ENCODE measurements around the gene RESP18. TPM values are rescaled to one million over a fixed set of nuclear protein-coding genes. Genes with fewer than 3 reads are reported as not detected.

Gene RESP18
- total and polyA plus RNA-seq, 2 donors (not counting 1 experiment from before 2014, with no cell fraction given), result not detected

DNA sequence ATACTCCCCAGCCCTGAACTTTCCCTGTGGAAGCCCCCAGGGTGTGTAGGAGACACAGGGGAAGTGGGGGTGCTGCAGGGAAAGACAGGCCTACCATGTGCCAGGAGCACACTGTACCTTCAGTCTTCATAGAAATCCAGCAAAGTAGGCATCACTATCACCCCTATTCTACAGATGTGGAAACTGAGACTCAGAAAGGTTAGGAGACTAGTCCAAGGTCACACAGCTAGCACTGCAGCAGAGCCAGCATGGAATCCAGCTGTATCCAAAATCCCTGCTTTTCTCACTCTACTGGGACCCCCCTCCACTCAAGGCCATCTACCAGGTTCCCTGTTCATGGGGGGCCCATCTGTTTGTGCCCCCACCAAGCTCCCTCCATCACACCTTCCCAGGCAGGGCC, 48.4 kb upstream of the RESP18 start:
- no peak for TF ChIP-seq EZH2 (IDR thresholded peaks at IDR 0.05; ENCODE audit: borderline replicate concordance, insufficient read depth, low read depth, low read length, poor library complexity, severe bottlenecking)
- Mint-ChIP-seq H3K4me3 (no peak overlapping the region), H3K9me3 (ENCODE audit: insufficient read depth) (no peaks in the 10 kb centered on the region), H3K27ac (no peak overlapping the region), H3K4me1 (no peaks in the 10 kb centered on the region), H3K27me3 (no peaks in the 10 kb centered on the region)
- Histone ChIP-seq H3K79me2 (ENCODE audit: control insufficient read depth, insufficient read depth, low read length) (peaks cover 8% of the 10 kb centered on the region), H3K27me3 (replicated peaks in 1 of 4; ENCODE audit: control extremely low read depth in 1 of 4, control insufficient read depth in 3 of 4, insufficient read depth in 4 of 4, low read length in 3 of 4) (no peaks in the 10 kb centered on the region), H3K9ac (ENCODE audit: low read length) (no peak overlapping the region), H3K4me2 (replicated peaks; ENCODE audit: low read depth, low read length, poor library complexity, severe bottlenecking) (no peak overlapping the region), H3K27ac (ENCODE audit: low read length in 2 of 2) (no peak overlapping the region), H4K20me1 (ENCODE audit: control insufficient read depth, insufficient read depth, low read length, poor library complexity, severe bottlenecking) (no peaks in the 10 kb centered on the region), H3K4me3 (ENCODE audit: control extremely low read depth in 1 of 5, extremely low read depth in 1 of 5, insufficient read depth in 1 of 5, low read depth in 2 of 5, low read length in 4 of 5) (no peak overlapping the region), H3K36me3 (replicated peaks in 1 of 2; ENCODE audit: control extremely low read depth in 1 of 2, control insufficient read depth in 1 of 2, extremely low read depth in 1 of 2, insufficient read depth in 2 of 2, low read length in 1 of 2) (peaks cover 0 to 52% of the 10 kb centered on the region in 2 experiments), H2AFZ (ENCODE audit: insufficient read depth, low read depth, low read length, poor library complexity, severe bottlenecking) (no peak overlapping the region), H3K9me3 (ENCODE audit: control extremely low read depth in 1 of 3, control insufficient read depth in 2 of 3, insufficient read depth in 1 of 3, low read length in 2 of 3) (no peaks in the 10 kb centered on the region), H3K4me1 (ENCODE audit: control insufficient read depth in 2 of 2, insufficient read depth in 2 of 2, low read length in 2 of 2) (no peaks in the 10 kb centered on the region)
- ChIA-PET CTCF (no interaction called here), POLR2A (no interaction called here)
- ATAC-seq (ENCODE audit: low read depth) (no peak), DNase-seq (no peak)
- intact Hi-C loops (cut with micrococcal nuclease), result no loop called here

DNA sequence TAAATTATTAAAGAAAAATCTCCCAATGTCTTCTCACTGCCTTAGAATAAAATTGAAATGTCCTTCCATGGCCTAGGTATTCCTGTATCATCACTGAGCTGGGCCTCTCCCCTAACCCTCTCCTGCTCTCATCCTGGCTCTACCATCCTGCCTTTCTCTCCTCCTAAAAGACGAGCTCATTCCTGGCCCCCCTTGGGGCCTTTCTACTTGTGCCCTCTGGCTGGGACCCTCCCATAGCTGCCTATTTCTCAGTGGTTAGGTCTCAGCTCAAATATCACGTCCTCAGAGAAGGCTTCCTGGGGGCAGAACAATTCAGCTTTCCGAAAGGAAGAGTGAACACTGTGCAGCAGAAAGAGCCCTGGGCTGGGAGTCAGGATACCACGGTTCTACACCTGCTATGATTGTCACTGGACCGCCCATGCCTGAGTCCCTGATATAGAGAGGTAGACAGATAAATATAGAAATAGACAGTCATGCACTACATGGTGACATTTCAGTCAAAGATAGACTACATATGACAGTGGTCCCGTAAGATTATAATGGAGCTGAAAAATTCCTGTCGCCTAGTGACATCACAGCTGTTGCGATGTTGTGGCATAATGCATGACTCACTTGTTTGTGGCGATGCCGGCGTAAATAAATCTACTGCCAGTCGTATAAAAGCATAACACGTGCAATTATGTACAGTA, 45.8 kb upstream of the RESP18 start:
- intact Hi-C loops (cut with micrococcal nuclease), result no loop called here
- POLR2A ChIA-PET, result no interaction called here

More for the DNA sequence above, 45.8 kb upstream of the RESP18 start:
- no peaks in the 10 kb centered on the region for H3K27me3 ChIP-seq (replicated peaks in 1 of 4; ENCODE audit: control extremely low read depth in 1 of 4, control insufficient read depth in 3 of 4, insufficient read depth in 4 of 4, low read length in 3 of 4)
- Mint-ChIP-seq H3K27me3 (no peaks in the 10 kb centered on the region), H3K9me3 (ENCODE audit: insufficient read depth) (no peaks in the 10 kb centered on the region), H3K27ac (no peak overlapping the region), H3K4me3 (no peak overlapping the region), H3K4me1 (no peaks in the 10 kb centered on the region)
- no peak overlapping the region for H2AFZ ChIP-seq (ENCODE audit: insufficient read depth, low read depth, low read length, poor library complexity, severe bottlenecking)
- WGBS (ENCODE audit: insufficient coverage), result 99% methylated on average over 7 of the region's 13 CpGs
- no peak overlapping the region for H3K4me3 ChIP-seq (ENCODE audit: control extremely low read depth in 1 of 5, extremely low read depth in 1 of 5, insufficient read depth in 1 of 5, low read depth in 2 of 5, low read length in 4 of 5)
- DNase-seq, result no peak
- no peaks in the 10 kb centered on the region for H3K9me3 ChIP-seq (ENCODE audit: control extremely low read depth in 1 of 3, control insufficient read depth in 2 of 3, insufficient read depth in 1 of 3, low read length in 2 of 3)
- no peaks in the 10 kb centered on the region for H3K79me2 ChIP-seq (ENCODE audit: control insufficient read depth, insufficient read depth, low read length)
- ATAC-seq (ENCODE audit: low read depth), result no peak
- CTCF ChIA-PET, result interaction anchor here (1.3 kb wide), 1 partner anchor 9 kb away, joined by 3 read pairs; no protein-coding TSS in a partner anchor
- H3K9ac ChIP-seq (ENCODE audit: low read length), result no peak overlapping the region
- H3K27ac ChIP-seq (ENCODE audit: low read length in 2 of 2), result no peak overlapping the region
- TF ChIP-seq, protein P1, sequence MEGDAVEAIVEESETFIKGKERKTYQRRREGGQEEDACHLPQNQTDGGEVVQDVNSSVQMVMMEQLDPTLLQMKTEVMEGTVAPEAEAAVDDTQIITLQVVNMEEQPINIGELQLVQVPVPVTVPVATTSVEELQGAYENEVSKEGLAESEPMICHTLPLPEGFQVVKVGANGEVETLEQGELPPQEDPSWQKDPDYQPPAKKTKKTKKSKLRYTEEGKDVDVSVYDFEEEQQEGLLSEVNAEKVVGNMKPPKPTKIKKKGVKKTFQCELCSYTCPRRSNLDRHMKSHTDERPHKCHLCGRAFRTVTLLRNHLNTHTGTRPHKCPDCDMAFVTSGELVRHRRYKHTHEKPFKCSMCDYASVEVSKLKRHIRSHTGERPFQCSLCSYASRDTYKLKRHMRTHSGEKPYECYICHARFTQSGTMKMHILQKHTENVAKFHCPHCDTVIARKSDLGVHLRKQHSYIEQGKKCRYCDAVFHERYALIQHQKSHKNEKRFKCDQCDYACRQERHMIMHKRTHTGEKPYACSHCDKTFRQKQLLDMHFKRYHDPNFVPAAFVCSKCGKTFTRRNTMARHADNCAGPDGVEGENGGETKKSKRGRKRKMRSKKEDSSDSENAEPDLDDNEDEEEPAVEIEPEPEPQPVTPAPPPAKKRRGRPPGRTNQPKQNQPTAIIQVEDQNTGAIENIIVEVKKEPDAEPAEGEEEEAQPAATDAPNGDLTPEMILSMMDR (IDR thresholded peaks at IDR 0.05), result no peak
- no peak for TF ChIP-seq EZH2 (IDR thresholded peaks at IDR 0.05; ENCODE audit: borderline replicate concordance, insufficient read depth, low read depth, low read length, poor library complexity, severe bottlenecking)
- no peak overlapping the region for H3K4me2 ChIP-seq (replicated peaks; ENCODE audit: low read depth, low read length, poor library complexity, severe bottlenecking)
- no peaks in the 10 kb centered on the region for H4K20me1 ChIP-seq (ENCODE audit: control insufficient read depth, insufficient read depth, low read length, poor library complexity, severe bottlenecking)
- H3K36me3 ChIP-seq (replicated peaks in 1 of 2; ENCODE audit: control extremely low read depth in 1 of 2, control insufficient read depth in 1 of 2, extremely low read depth in 1 of 2, insufficient read depth in 2 of 2, low read length in 1 of 2), result peaks cover 0 to 47% of the 10 kb centered on the region in 2 experiments
- no peaks in the 10 kb centered on the region for H3K4me1 ChIP-seq (ENCODE audit: control insufficient read depth in 2 of 2, insufficient read depth in 2 of 2, low read length in 2 of 2)
